GM10248 (cell line): ENCODE data around the gene RASL11B.
"Not testable (repeated sequence)": the region's sequence is repeated elsewhere in the genome, so short reads cannot be mapped to it uniquely, and the experiment has no call there.

ENCODE experiments used
- CTCF ChIA-PET: fragments of 300-600 bp; sonication (Branson Sonifier 250); formaldehyde crosslinking; extraction: SDS; loops from one replicate; lab custom pipeline; 2021; ENCODE audit warnings: antibody characterized with exemption; lab: Yijun Ruan, JAX
- POLR2A ChIA-PET: fragments of 350-650 bp; sonication (Branson Sonifier 250); formaldehyde crosslinking; extraction: SDS; loops from one replicate; lab custom pipeline; 2020; ENCODE audit warnings: antibody characterized with exemption; lab: Yijun Ruan, JAX
- DNase-seq: peaks from one replicate; pipeline ENCODE4 v3.0.0; 2012; ENCODE audit errors: extremely low spot score
- CTCF ChIP-seq: IDR thresholded peaks from 2 replicates; pipeline ENCODE4 v1.5.1; 2012; ENCODE audit warnings: mild to moderate bottlenecking, low read depth; ENCODE audit errors: extremely low read depth, missing control alignments, control extremely low read depth

Gene RASL11B

GRCh38 chr4:52824603-52825459 lies 37.3 kb upstream of the RASL11B start:
- TF ChIP-seq CTCF = no peak
- CTCF ChIA-PET = interaction anchor here (1.3 kb wide), 1 partner anchor 15 kb away, joined by 5 read pairs; no protein-coding TSS in a partner anchor
- POLR2A ChIA-PET = no interaction called here
- DNase-seq = no peak

- no peak for DNase-seq
- TF ChIP-seq CTCF = no peak
- ChIA-PET POLR2A (no interaction called here), CTCF (interaction anchor here (1.3 kb wide), 1 partner anchor 14 kb away, joined by 5 read pairs; no protein-coding TSS in a partner anchor)
These were observed 36.5 kb upstream of the RASL11B start for GRCh38 chr4:52825460-52826090.

GRCh38 chr4:52833941-52834525 lies 28.1 kb upstream of the RASL11B start:
- no peak for DNase-seq
- CTCF ChIA-PET = interaction anchor here (1.0 to 1.7 kb wide), 2 partner anchors 11 kb away, joined by 4 read pairs; no protein-coding TSS in a partner anchor
- no peak for TF ChIP-seq CTCF
- POLR2A ChIA-PET = no interaction called here

GRCh38 chr4:52834641-52835456 lies 27.3 kb upstream of the RASL11B start:
- ChIA-PET CTCF (interaction anchor here (1.1 to 1.7 kb wide), 2 partner anchors 11 to 17 kb away, joined by 4 read pairs; no protein-coding TSS in a partner anchor), POLR2A (interaction anchor here (0.5 kb wide), 1 partner anchor 28 kb away, joined by 3 read pairs; no protein-coding TSS in a partner anchor)
- not testable (repeated sequence) for DNase-seq

GRCh38 chr4:52836120-52836519 lies 26.0 kb upstream of the RASL11B start:
- DNase-seq = no peak
- no peak for TF ChIP-seq CTCF
- ChIA-PET CTCF (no interaction called here), POLR2A (no interaction called here)

GRCh38 chr4:52836678-52837077 lies 25.4 kb upstream of the RASL11B start:
- no peak for DNase-seq
- ChIA-PET POLR2A (no interaction called here), CTCF (no interaction called here)
- no peak for TF ChIP-seq CTCF
